AG10803 (cell line): ENCODE measurements around the gene TAGLN3.
A peak's percentile ranks its signal among the peaks of the same experiment; 100 is the strongest.
"Not testable (repeated sequence)": the region's sequence is repeated elsewhere in the genome, so short reads cannot be mapped to it uniquely, and the experiment has no call there.

Experiments used
- DNase-seq: peaks from one replicate; pipeline ENCODE4 v3.0.0; 2010; ENCODE audit warnings: low read depth
- H3K4me3 ChIP-seq: 2 replicates; pipeline ENCODE4 v1.5.1; 2011; ENCODE audit warnings: mild to moderate bottlenecking, low read length, control low read depth
- TF ChIP-seq, protein P1 (sequence below): conservative IDR thresholded peaks from 2 replicates; pipeline ENCODE4 v1.5.1; 2011; ENCODE audit warnings: mild to moderate bottlenecking, low read length, control low read depth, inconsistent platforms

Gene TAGLN3

GRCh38 chr3:112034436-112034835 lies 35.7 kb downstream of the TAGLN3 start, which contains the start of gene TMPRSS7:
Gene TMPRSS7, plus strand, starts transcription at chr3:112034736. Its CDS starts 110 bp downstream, at chr3:112034846.
- no peak for DNase-seq
- TF ChIP-seq, protein P1, sequence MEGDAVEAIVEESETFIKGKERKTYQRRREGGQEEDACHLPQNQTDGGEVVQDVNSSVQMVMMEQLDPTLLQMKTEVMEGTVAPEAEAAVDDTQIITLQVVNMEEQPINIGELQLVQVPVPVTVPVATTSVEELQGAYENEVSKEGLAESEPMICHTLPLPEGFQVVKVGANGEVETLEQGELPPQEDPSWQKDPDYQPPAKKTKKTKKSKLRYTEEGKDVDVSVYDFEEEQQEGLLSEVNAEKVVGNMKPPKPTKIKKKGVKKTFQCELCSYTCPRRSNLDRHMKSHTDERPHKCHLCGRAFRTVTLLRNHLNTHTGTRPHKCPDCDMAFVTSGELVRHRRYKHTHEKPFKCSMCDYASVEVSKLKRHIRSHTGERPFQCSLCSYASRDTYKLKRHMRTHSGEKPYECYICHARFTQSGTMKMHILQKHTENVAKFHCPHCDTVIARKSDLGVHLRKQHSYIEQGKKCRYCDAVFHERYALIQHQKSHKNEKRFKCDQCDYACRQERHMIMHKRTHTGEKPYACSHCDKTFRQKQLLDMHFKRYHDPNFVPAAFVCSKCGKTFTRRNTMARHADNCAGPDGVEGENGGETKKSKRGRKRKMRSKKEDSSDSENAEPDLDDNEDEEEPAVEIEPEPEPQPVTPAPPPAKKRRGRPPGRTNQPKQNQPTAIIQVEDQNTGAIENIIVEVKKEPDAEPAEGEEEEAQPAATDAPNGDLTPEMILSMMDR = no peak
- no peak within 1 kb of the TSS for H3K4me3 ChIP-seq

DNA sequence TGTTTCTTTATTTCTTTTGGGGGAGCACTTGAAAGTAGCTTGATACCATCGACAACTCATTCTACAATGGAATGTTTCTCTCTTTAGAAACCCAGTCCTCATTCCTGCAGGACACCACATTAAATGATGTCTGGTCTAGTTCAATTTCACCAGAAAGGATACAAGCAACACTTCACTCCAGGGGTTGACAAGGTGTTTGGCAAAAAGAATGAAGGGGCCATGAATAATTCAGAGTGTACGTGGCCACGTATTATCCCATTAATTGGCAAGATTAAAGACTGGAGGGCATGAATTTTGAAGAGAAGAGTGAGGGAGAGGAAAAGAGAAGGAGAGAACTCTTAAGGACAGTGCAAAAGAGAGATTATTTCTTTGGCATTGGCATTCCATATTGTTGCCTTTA lies 36.5 kb downstream of the TAGLN3 start:
- TF ChIP-seq, protein P1 = no peak
- DNase-seq = no peak
- H3K4me3 ChIP-seq = no peak overlapping the region

DNA sequence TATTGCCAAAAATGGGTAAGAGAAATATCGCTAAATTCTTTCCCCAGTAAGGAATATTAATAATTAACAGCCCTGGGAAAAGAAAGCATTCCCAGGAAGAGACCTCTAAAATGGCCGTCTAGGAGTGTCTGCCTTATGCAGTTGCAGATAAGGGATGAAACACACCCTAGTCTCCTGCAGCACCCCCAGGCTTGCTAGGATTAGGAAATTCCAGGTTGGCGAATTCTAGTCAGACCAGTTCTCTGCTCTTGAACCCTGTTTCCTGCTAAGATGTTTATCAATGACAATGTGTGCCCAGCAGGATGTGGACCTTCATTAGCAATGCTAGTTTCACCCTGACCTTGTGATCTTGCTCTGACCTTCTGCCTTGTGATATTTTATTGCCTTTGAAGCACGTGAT lies 38.5 kb downstream of the TAGLN3 start:
- not testable (repeated sequence) for H3K4me3 ChIP-seq, DNase-seq

DNA sequence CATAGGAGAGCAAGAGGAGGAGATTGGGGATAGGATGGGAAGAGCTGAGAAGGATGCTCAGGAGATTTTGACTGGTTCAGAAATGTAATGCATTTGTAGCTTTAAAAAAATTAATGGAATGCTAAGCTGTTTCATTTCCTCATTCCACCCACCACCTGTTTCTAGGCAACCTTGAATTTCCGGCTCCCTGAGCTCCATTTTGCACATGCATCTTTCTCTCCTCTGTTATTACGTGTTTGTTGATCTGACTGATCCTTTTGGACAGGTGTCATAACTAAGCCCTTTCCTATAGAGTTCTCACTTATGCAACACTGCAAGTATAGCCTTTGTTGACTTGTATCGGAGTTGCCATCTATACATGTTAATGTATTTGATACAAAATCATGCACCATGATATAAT lies 40.1 kb downstream of the TAGLN3 start:
- H3K4me3 ChIP-seq = no peak overlapping the region
- TF ChIP-seq, protein P1 = no peak
- peak; percentile 26 for DNase-seq

GRCh38 chr3:112041321-112041720 lies 42.6 kb downstream of the TAGLN3 start:
- DNase-seq = no peak
- TF ChIP-seq, protein P1 = no peak
- no peak overlapping the region for H3K4me3 ChIP-seq

DNA sequence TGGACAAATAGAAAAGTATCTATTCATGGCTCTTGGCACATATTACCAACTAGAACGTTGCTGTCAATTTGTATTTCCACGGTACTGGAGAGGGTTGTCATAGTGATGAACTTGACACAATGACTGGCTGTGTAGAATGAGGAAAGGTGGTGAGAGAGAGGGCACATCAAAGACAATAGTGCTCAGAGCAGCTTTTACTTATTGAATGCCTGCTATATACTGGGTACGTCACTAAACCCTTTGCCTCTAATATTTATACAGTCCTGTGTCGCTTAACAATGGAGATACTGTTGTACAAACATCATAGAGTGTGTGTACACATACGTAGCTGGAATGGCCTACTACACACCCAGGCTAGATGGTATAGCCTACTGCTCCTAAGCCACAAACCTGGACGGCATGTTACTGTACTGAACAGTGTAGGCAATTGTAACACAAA lies 44.1 kb downstream of the TAGLN3 start:
- DNase-seq = no peak
- H3K4me3 ChIP-seq = no peak overlapping the region
- TF ChIP-seq, protein P1 = no peak

GRCh38 chr3:112043621-112044201 lies 45.0 kb downstream of the TAGLN3 start:
- TF ChIP-seq, protein P1 = peak; percentile 94
- DNase-seq = peak; percentile 76
- no peak overlapping the region for H3K4me3 ChIP-seq
